ENCODE results near the gene NETO2. TPM values are rescaled to one million over a fixed set of nuclear protein-coding genes. Genes with fewer than 3 reads are reported as not detected.

Gene NETO2
- total and polyA plus RNA-seq, 2 of the 13 experiments (the other 11 are each of a cell fraction or from before 2014, with no cell fraction given): 8.2 to 13.5 TPM

- TF ChIP-seq SNAPC4 (CRISPR knock-in tag; IDR thresholded peaks at IDR 0.05): no peak
- TF ChIP-seq ZNF800 (CRISPR knock-in tag; IDR thresholded peaks at IDR 0.05): peak; percentile 95
- TF ChIP-seq ARID3A (IDR thresholded peaks at IDR 0.05; ENCODE audit: low read depth, low read length): no peak
- TF ChIP-seq ZBTB49 (CRISPR knock-in tag; IDR thresholded peaks at IDR 0.05; ENCODE audit: borderline replicate concordance): no peak
- TF ChIP-seq ZNF432 (CRISPR knock-in tag; IDR thresholded peaks at IDR 0.05; ENCODE audit: borderline replicate concordance): no peak
- TF ChIP-seq ZNF207 (IDR thresholded peaks at IDR 0.05; ENCODE audit: borderline replicate concordance): no peak
- peak; percentile 73; the same call in 1 of the 2 replicates for TF ChIP-seq YEATS4 (CRISPR knock-in tag; IDR thresholded peaks at IDR 0.05; ENCODE audit: borderline replicate concordance)
- peak; percentile 57; the same call in 1 of the 2 replicates for TF ChIP-seq ZNF142 (CRISPR knock-in tag; IDR thresholded peaks at IDR 0.05)
Observed at GRCh38 chr16:47142821-47143676, 696 bp downstream of the NETO2 start (continued).

Measured in HepG2 (cell line).